22Rv1 (cell line): ENCODE results near the gene CLEC19A.

ENCODE experiments used
- ZFX ChIP-seq: fragments of 450-650 bp; IDR thresholded peaks from 2 replicates; pipeline ENCODE4 v1.6.1; 2017; ENCODE audit warnings: antibody characterized with exemption, borderline replicate concordance
- TF ChIP-seq, protein P1 (sequence below): fragments of 450-650 bp; IDR thresholded peaks from 2 replicates; pipeline ENCODE4 v1.5.1; 2017; ENCODE audit warnings: mild to moderate bottlenecking

DNA sequence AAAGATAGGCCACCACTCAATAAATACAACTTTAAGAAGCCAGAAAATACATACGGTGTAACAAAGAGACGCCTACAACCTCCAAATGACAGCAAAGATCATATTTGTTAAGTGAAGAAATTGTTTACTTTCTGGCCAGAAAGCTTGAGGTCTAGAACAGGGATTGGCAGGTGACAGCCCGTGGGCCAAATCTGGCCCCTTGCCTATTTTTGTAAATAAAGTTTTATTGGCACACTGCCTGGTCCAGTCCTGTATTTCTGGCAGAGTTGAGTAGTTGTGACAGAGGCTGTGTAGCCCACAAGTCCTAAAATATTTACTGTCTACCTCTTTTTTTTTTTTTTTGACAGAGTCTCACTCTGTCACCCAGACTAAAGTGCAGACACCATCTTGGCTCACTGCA lies 3.4 kb upstream of the CLEC19A start:
- TF ChIP-seq, protein P1, sequence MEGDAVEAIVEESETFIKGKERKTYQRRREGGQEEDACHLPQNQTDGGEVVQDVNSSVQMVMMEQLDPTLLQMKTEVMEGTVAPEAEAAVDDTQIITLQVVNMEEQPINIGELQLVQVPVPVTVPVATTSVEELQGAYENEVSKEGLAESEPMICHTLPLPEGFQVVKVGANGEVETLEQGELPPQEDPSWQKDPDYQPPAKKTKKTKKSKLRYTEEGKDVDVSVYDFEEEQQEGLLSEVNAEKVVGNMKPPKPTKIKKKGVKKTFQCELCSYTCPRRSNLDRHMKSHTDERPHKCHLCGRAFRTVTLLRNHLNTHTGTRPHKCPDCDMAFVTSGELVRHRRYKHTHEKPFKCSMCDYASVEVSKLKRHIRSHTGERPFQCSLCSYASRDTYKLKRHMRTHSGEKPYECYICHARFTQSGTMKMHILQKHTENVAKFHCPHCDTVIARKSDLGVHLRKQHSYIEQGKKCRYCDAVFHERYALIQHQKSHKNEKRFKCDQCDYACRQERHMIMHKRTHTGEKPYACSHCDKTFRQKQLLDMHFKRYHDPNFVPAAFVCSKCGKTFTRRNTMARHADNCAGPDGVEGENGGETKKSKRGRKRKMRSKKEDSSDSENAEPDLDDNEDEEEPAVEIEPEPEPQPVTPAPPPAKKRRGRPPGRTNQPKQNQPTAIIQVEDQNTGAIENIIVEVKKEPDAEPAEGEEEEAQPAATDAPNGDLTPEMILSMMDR: no peak
- no peak for TF ChIP-seq ZFX
